ENCODE results near the gene VMAC.
"Not testable (repeated sequence)": the region's sequence is repeated elsewhere in the genome, so short reads cannot be mapped to it uniquely, and the experiment has no call there.

- not testable (repeated sequence) for TF ChIP-seq POLR2A (IDR thresholded peaks at IDR 0.05; ENCODE audit: low read length); GATA1 (IDR thresholded peaks at IDR 0.05; ENCODE audit: low read depth, low read length)
Observed at GRCh38 chr19:5884065-5884811, 20.4 kb upstream of the VMAC start.

Data from erythroblast (primary cell).